ENCODE results near the gene KDM5D. TPM values are rescaled to one million over a fixed set of nuclear protein-coding genes. Genes with fewer than 3 reads are reported as not detected.

The KDM5D gene
- total RNA-seq, 2 donors from 2014 or later, result not detected

DNA sequence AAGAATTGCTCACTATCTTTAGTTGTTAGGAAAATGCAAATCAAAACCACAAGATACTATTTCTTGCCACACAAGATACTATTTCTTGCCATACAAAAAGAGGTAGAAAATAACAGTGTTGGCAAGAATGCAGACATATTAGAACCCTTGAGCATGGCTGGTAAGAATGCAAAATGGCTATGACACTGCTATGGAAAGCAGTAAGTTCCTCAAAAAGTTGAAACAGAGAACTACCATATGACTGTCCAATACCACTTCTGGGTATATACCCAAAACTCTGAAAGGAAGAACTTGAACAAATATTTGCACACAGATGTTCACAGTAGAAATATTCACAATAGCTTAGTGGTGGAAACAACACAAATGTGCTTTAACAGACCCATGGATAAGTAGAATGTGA, 26.6 kb downstream of the KDM5D start:
- no peaks in the 10 kb centered on the region for H3K36me3 ChIP-seq
- no peaks in the 10 kb centered on the region for H3K9me3 ChIP-seq
- H3K4me1 ChIP-seq, result no peaks in the 10 kb centered on the region
- TF ChIP-seq, protein P1, sequence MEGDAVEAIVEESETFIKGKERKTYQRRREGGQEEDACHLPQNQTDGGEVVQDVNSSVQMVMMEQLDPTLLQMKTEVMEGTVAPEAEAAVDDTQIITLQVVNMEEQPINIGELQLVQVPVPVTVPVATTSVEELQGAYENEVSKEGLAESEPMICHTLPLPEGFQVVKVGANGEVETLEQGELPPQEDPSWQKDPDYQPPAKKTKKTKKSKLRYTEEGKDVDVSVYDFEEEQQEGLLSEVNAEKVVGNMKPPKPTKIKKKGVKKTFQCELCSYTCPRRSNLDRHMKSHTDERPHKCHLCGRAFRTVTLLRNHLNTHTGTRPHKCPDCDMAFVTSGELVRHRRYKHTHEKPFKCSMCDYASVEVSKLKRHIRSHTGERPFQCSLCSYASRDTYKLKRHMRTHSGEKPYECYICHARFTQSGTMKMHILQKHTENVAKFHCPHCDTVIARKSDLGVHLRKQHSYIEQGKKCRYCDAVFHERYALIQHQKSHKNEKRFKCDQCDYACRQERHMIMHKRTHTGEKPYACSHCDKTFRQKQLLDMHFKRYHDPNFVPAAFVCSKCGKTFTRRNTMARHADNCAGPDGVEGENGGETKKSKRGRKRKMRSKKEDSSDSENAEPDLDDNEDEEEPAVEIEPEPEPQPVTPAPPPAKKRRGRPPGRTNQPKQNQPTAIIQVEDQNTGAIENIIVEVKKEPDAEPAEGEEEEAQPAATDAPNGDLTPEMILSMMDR (IDR thresholded peaks at IDR 0.05), result no peak
- DNase-seq (ENCODE audit: low spot score), result no peak
- H3K27me3 ChIP-seq, result no peaks in the 10 kb centered on the region
- H3K27ac ChIP-seq, result no peak overlapping the region
- no peak overlapping the region for H3K4me3 ChIP-seq

- H3K27me3 ChIP-seq, result no peaks in the 10 kb centered on the region
- no peak overlapping the region for H3K4me3 ChIP-seq
- no peaks in the 10 kb centered on the region for H3K4me1 ChIP-seq
- TF ChIP-seq, protein P1 (IDR thresholded peaks at IDR 0.05), result no peak
- no peak for DNase-seq (ENCODE audit: low spot score)
- H3K36me3 ChIP-seq, result no peaks in the 10 kb centered on the region
- no peak overlapping the region for H3K27ac ChIP-seq
- H3K9me3 ChIP-seq, result no peaks in the 10 kb centered on the region
Observed at GRCh38 chrY:19717146-19717545, 27.4 kb downstream of the KDM5D start.

DNA sequence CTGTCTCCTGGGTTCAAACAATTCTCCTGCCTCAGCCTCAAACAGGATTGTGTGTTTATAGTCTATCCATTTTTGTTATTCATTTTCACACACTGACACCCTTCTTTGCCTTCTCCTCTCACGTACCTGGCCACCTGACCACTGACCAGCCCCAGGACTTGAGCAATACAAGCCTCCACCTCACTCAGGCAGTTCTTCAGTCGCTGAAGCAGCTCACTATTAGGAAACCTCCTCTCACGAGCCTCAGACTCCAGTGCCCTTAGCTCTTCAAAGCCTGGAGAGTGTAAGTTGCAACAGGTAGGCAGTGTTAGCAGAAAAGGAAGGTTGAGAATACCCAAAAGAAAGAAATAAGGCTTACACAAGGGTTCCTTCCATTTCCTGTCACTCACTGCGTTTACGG, 29.3 kb downstream of the KDM5D start:
- H3K9me3 ChIP-seq, result no peaks in the 10 kb centered on the region
- TF ChIP-seq, protein P1 (IDR thresholded peaks at IDR 0.05), result no peak
- H3K27ac ChIP-seq, result no peak overlapping the region
- no peaks in the 10 kb centered on the region for H3K27me3 ChIP-seq
- no peak overlapping the region for H3K4me3 ChIP-seq
- no peaks in the 10 kb centered on the region for H3K36me3 ChIP-seq
- no peaks in the 10 kb centered on the region for H3K4me1 ChIP-seq
- no peak for DNase-seq (ENCODE audit: low spot score)

DNA sequence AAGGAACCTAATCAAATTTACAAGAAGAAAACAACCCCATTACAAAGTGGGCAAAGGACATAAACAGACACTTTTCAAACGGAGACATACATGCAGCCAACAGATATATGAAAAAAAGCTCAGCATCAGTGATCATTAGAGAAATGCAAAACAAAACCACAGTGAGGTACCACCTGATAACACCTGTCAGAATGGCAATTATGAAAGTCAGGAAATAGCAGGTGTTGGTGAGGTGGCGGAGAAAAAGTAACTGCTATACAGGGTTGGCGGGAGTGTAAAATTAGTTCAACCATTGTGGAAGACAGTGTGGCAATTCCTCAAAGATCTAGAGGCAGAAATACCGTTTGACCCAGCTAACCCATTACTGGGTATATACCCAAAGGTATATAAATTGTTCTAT, 31.1 kb downstream of the KDM5D start:
- TF ChIP-seq, protein P1 (IDR thresholded peaks at IDR 0.05), result no peak
- H3K9me3 ChIP-seq, result no peaks in the 10 kb centered on the region
- H3K27me3 ChIP-seq, result no peaks in the 10 kb centered on the region
- H3K36me3 ChIP-seq, result no peaks in the 10 kb centered on the region
- H3K4me3 ChIP-seq, result no peak overlapping the region
- DNase-seq (ENCODE audit: low spot score), result no peak
- H3K4me1 ChIP-seq, result no peaks in the 10 kb centered on the region
- no peak overlapping the region for H3K27ac ChIP-seq

DNA sequence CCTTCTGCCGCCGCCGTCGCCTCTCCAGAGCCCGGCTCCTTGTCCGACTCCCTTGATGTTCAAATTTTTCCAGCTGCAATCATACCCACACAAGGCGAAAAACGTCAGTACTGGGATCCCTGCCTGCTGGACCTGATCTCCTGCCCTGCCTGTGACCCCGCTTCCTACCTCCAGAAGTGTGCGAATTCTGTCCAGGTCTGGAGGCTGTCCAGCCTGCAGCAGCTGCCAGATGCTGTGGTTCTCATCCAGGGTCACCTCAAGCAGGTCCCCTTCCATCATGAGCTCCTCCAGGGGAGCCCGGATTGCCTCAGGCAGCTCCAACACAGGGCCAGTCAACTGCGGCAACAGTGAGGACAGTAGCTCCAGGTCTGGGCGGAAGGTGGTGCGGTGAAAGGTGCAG, 38.3 kb downstream of the KDM5D start:
- H3K4me3 ChIP-seq, result no peak overlapping the region
- H3K27me3 ChIP-seq, result no peaks in the 10 kb centered on the region
- no peak for DNase-seq (ENCODE audit: low spot score)
- H3K4me1 ChIP-seq, result no peaks in the 10 kb centered on the region
- no peaks in the 10 kb centered on the region for H3K36me3 ChIP-seq
- H3K27ac ChIP-seq, result no peak overlapping the region
- TF ChIP-seq, protein P1 (IDR thresholded peaks at IDR 0.05), result no peak
- H3K9me3 ChIP-seq, result no peaks in the 10 kb centered on the region

DNA sequence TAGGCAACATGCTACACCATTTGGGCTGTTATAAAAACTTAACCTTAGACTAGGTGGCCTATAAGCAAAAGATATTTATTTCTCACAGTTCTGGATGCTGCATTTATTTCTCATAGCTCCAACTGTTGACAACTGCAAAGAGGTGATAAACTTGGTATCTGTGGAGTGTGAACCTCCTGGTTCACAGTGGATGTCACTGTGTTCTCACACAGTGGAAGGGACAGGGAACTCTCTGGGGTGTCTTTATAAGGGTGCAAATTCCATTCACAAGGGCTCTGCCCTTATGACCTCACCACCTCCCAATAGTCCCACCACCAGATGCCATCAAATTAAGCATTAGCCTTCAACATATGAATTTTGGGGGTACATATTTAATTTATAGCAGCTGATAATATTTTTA, 46.0 kb downstream of the KDM5D start:
- DNase-seq (ENCODE audit: low spot score), result no peak
- Histone ChIP-seq H3K4me1 (no peaks in the 10 kb centered on the region), H3K27me3 (no peaks in the 10 kb centered on the region), H3K27ac (no peak overlapping the region), H3K36me3 (no peaks in the 10 kb centered on the region), H3K4me3 (no peak overlapping the region), H3K9me3 (no peaks in the 10 kb centered on the region)
- TF ChIP-seq, protein P1 (IDR thresholded peaks at IDR 0.05), result no peak

Measured in right atrium auricular region (tissue), 2 donors.